Measurements from ENCODE around the gene TRDMT1.

The TRDMT1 gene, protein sequence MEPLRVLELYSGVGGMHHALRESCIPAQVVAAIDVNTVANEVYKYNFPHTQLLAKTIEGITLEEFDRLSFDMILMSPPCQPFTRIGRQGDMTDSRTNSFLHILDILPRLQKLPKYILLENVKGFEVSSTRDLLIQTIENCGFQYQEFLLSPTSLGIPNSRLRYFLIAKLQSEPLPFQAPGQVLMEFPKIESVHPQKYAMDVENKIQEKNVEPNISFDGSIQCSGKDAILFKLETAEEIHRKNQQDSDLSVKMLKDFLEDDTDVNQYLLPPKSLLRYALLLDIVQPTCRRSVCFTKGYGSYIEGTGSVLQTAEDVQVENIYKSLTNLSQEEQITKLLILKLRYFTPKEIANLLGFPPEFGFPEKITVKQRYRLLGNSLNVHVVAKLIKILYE

DNA sequence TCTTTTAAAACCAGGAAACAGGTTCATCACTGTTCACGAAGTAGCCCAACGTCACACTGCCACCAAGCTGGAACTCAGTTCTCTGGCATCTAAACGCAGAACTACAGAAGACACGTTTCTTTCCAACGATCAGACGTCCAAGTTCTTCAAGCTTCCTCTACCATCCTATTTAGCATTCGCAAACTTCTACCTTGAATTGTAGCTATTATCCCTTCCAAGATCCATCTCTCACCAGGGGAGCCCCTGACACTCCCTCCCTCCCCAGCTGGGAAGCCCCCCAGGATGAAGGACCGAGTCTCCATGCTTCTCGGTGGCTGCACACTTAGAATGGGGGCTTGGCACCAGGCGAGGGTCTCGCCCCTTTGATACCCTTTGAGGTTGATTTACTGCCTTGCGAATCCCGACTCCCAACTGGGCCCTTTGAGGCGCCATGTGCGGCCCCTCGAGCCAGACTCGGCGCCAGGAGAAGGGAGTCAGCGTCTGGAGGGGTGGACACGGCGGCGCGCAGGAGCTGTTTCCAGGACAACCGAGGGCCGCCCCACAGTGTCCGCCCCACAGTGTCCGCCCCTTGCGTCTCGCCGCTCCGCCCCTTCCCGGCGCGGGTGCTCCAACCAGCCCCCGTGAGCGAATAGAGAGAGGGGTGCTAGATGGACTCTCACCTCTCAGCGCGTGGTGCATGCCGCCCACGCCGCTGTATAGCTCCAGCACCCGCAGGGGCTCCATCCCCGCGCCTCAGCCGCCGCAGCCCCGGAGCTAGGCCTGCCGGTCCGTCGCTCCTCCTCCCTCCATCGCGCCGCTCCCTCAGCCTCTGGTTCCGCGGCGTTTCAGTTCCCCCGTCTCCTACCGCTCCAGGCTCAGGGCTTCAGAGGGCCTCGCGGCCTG is at the start of gene TRDMT1:
TSS of gene TRDMT1 (minus strand) at position 761 of the 882 bp plus-strand sequence. CDS start at position 723, 38 bp downstream.
- DNase-seq (ENCODE audit: low spot score), result peak; percentile 72

GRCh38 chr10:17250736-17251135 is 49.3 kb upstream of the TRDMT1 start:
- DNase-seq (ENCODE audit: low spot score), result no peak

DNA sequence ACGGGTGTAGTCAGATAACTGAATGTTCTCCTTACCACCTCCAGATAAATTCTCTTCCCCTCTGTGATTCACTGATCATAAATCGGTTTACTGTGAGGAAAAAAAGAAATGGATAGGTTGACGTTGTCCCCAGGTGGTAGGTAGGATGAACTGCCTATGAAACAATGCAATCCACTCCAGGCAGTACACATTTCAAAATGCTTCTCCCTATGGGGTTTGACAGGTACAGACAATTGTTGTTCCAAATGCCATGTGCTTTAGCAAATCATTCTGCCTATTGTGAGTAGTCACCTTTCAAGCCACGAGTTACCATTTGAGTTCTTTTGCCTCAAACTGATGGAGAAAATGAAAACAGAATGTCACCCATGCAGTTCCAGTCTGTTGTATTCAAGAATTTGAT is 48.3 kb upstream of the TRDMT1 start:
- no peak for DNase-seq (ENCODE audit: low spot score)

GRCh38 chr10:17248964-17249363 is 47.5 kb upstream of the TRDMT1 start:
- no peak for DNase-seq (ENCODE audit: low spot score)

GRCh38 chr10:17247210-17247609 is 45.7 kb upstream of the TRDMT1 start:
- no peak for DNase-seq (ENCODE audit: low spot score)

DNA sequence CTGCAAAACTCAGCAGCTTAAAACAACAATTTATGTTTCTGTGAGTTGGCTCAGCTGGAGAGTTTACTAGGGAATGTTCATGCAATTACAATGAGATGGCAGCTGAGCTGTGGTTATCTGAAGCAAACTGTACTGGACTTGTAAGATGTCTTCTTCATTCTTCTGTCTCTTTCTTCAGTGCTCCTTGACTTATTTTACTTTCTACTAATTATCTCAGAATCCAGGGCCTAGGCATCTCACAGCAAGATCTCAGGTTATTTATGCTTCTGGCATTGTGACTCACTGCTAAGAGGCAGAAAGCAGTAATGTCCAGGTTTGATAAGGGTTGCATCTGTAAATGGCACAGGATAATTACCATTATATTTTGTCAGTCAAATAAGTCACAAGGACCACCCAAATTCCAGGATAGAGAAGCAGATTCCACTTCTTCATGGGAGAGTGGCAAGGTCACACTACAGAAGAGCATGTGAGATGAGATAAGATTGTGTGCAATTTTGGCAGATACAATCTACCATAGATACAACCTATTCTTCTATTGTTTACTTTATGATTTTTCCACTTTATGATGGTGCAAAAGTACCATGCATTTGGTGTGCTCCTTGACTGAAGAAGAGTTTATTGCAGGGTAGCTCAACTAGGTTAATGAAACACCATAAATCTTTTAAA is 43.4 kb upstream of the TRDMT1 start:
- no peak for DNase-seq (ENCODE audit: low spot score)

GRCh38 chr10:17241611-17242333 is 40.3 kb upstream of the TRDMT1 start:
- no peak for DNase-seq (ENCODE audit: low spot score)

GRCh38 chr10:17240616-17241015 is 39.1 kb upstream of the TRDMT1 start:
- DNase-seq (ENCODE audit: low spot score), result no peak

- DNase-seq (ENCODE audit: low spot score), result no peak
Observed at GRCh38 chr10:17240096-17240495, 38.6 kb upstream of the TRDMT1 start.

- DNase-seq (ENCODE audit: low spot score), result no peak
Observed at GRCh38 chr10:17239345-17240085, 38.0 kb upstream of the TRDMT1 start.

- no peak for DNase-seq (ENCODE audit: low spot score)
Observed at GRCh38 chr10:17238445-17239291, 37.2 kb upstream of the TRDMT1 start.

DNA sequence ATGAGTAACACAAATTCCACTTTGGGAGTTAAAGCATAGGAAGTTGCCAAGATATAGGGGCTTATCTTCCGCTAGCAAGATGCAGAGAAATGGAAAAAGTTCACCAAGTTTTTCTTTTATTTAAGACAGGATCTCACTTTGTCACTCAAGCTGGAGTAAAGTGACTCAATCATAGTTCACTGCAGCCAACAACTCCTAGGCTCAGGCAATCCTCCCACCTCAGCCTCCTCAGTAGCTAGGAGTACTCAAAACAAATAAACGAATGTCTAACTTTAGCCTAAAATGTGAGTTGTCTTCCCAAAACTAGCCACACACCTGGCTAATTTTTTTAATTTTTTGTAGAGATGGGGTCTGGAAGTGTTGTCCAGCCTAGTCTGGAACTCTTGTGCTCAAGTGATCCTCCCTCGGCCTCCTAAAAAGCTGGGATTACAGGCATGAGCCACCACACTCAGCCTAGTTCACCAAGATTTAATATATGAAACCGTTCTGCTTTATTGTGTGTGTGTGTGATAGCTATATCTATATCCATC is 36.5 kb upstream of the TRDMT1 start:
- no peak for DNase-seq (ENCODE audit: low spot score)

DNA sequence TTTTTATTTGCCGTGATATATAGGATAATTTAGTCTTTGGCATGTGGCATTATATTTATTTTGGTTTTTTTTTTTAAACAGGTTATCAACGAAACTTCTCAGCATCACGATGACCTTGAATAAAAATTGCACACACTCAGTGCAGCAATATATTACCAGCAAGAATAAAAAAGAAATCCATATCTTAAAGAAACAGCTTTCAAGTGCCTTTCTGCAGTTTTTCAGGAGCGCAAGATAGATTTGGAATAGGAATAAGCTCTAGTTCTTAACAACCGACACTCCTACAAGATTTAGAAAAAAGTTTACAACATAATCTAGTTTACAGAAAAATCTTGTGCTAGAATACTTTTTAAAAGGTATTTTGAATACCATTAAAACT is 35.7 kb upstream of the TRDMT1 start:
- no peak for DNase-seq (ENCODE audit: low spot score)

- no peak for DNase-seq (ENCODE audit: low spot score)
Observed at GRCh38 chr10:17236468-17237148, 35.1 kb upstream of the TRDMT1 start.

- no peak for DNase-seq (ENCODE audit: low spot score)
Observed at GRCh38 chr10:17235136-17235535, 33.7 kb upstream of the TRDMT1 start.

- no peak for DNase-seq (ENCODE audit: low spot score)
Observed at GRCh38 chr10:17234431-17234945, 33.0 kb upstream of the TRDMT1 start.

DNA sequence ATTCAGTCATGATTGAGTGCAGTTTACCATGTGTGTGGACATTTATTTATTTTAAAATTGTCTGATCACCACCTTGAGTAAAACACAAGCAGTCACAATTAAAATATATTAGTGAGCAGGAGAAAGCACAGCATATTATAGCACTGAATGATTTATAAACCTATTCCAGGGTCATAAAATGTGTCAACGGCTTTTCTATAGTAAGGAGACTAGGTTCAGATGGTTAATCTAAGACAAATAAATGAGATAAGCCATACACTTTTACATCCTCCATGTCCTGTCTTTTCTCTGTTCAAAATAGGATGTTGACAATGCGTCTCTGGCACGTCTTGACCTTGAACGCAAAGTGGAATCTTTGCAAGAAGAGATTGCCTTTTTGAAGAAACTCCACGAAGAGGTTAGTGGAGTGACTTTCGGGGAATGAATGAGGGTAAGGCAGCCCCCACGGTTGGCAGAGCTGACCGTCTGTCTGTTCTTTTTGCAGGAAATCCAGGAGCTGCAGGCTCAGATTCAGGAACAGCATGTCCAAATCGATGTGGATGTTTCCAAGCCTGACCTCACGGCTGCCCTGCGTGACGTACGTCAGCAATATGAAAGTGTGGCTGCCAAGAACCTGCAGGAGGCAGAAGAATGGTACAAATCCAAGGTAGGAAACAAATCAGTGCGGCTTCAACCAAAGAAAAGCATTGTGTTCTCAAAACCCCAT is 32.0 kb upstream of the TRDMT1 start:
- DNase-seq (ENCODE audit: low spot score), result no peak

DNA sequence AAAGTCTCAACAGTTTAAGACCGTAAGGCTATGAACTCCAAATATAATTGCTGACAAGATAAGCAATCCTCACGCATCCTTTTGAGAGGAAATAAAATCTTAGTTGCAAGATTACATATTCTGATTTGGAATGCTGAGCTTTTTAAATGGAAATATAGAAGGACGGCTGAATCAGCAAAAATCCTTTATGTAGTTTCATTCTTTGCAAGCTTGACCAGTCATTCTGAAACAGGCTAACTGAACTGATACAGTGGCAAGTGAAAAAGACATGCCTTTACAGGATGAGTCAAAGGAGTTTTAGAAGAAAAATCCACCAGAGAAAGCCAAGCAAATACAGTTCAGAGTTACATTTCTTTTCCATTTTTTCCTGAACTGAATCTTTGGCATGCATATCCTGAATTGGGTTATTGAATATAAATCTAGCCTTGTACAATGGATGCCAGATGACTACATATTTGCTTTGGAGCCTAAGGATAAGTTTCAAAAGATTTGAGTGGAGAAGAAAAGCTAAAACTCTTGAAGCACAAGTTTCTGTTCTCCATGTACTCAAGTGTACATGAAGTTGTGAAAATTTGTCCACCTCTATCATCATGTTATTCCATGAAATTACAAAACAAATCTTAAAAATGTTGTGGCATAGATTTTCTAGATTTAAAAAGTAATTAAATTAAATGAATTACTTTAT is 30.9 kb upstream of the TRDMT1 start:
- peak; percentile 89 for DNase-seq (ENCODE audit: low spot score)
